HUES48 (cell line): ENCODE results near the gene EIPR1.
"Not testable (repeated sequence)": the region's sequence is repeated elsewhere in the genome, so short reads cannot be mapped to it uniquely, and the experiment has no call there.

Experiments used
- H3K27ac ChIP-seq: one replicate; pipeline ENCODE4 v1.7.0; 2013; ENCODE audit warnings: low read depth, low read length, inconsistent platforms
- H3K27me3 ChIP-seq: 2 replicates; pipeline ENCODE4 v1.6.1; 2013; ENCODE audit warnings: mild to moderate bottlenecking, low read length; ENCODE audit not compliant: control insufficient read depth, insufficient read depth
- H3K36me3 ChIP-seq: 2 replicates; pipeline ENCODE4 v1.6.1; 2013; ENCODE audit warnings: low read length; ENCODE audit not compliant: control insufficient read depth, insufficient read depth
- H3K4me1 ChIP-seq: 2 replicates; pipeline ENCODE4 v1.6.1; 2013; ENCODE audit warnings: mild to moderate bottlenecking, low read length; ENCODE audit not compliant: control insufficient read depth, insufficient read depth
- H3K4me3 ChIP-seq: 2 replicates; pipeline ENCODE4 v1.5.1; 2013; ENCODE audit warnings: mild to moderate bottlenecking, low read depth, low read length
- H3K9ac ChIP-seq: 2 replicates; pipeline ENCODE4 v1.6.1; 2013; ENCODE audit warnings: mild to moderate bottlenecking, low read depth, low read length, moderate library complexity
- H3K9me3 ChIP-seq: 2 replicates; pipeline ENCODE4 v1.6.1; 2013; ENCODE audit warnings: low read length; ENCODE audit not compliant: control insufficient read depth, insufficient read depth

The EIPR1 gene

GRCh38 chr2:3207091-3207491 lies 170.5 kb downstream of the EIPR1 start:
- Histone ChIP-seq H3K9ac (no peak overlapping the region), H3K27me3 (no peaks in the 10 kb centered on the region), H3K36me3 (0 out of 2 replicates have a peak, but pooled peaks cover 3% of the 10 kb centered on the region), H3K4me3 (no peak overlapping the region), H3K9me3 (no peaks in the 10 kb centered on the region), H3K4me1 (no peaks in the 10 kb centered on the region), H3K27ac (no peak overlapping the region)

GRCh38 chr2:3205845-3206244 lies 171.8 kb downstream of the EIPR1 start:
- no peaks in the 10 kb centered on the region for H3K4me1 ChIP-seq
- H3K27me3 ChIP-seq = no peaks in the 10 kb centered on the region
- H3K4me3 ChIP-seq = no peak overlapping the region
- H3K9ac ChIP-seq = no peak overlapping the region
- 0 out of 2 replicates have a peak, but pooled peaks cover 3% of the 10 kb centered on the region for H3K36me3 ChIP-seq
- no peak overlapping the region for H3K27ac ChIP-seq
- no peaks in the 10 kb centered on the region for H3K9me3 ChIP-seq

- H3K9ac ChIP-seq = no peak overlapping the region
Measured at GRCh38 chr2:3204031-3204821, 173.4 kb downstream of the EIPR1 start.

GRCh38 chr2:3203497-3204019 lies 174.1 kb downstream of the EIPR1 start:
- H3K9me3 ChIP-seq = no peaks in the 10 kb centered on the region
- H3K27ac ChIP-seq = no peak overlapping the region
- H3K27me3 ChIP-seq = no peaks in the 10 kb centered on the region
- 0 out of 2 replicates have a peak, but pooled peaks cover 3% of the 10 kb centered on the region for H3K36me3 ChIP-seq
- H3K4me1 ChIP-seq = no peaks in the 10 kb centered on the region
- H3K9ac ChIP-seq = no peak overlapping the region
- no peak overlapping the region for H3K4me3 ChIP-seq

More at GRCh38 chr2:3204031-3204821, 173.4 kb downstream of the EIPR1 start:
- H3K27me3 ChIP-seq = no peaks in the 10 kb centered on the region
- H3K27ac ChIP-seq = no peak overlapping the region
- 0 out of 2 replicates have a peak, but pooled peaks cover 3% of the 10 kb centered on the region for H3K36me3 ChIP-seq
- no peaks in the 10 kb centered on the region for H3K9me3 ChIP-seq
- H3K4me1 ChIP-seq = no peaks in the 10 kb centered on the region
- H3K4me3 ChIP-seq = no peak overlapping the region

GRCh38 chr2:3202926-3203325 lies 174.7 kb downstream of the EIPR1 start:
- Histone ChIP-seq H3K4me1 (peaks cover under 1% of the 10 kb centered on the region), H3K4me3 (no peak overlapping the region)

GRCh38 chr2:3201281-3201680 lies 176.3 kb downstream of the EIPR1 start:
- Histone ChIP-seq H3K9me3 (no peaks in the 10 kb centered on the region), H3K36me3 (peaks cover 5% of the 10 kb centered on the region), H3K27ac (no peak overlapping the region), H3K4me1 (peaks cover 7% of the 10 kb centered on the region), H3K4me3 (no peak overlapping the region), H3K27me3 (no peaks in the 10 kb centered on the region), H3K9ac (no peak overlapping the region)

More at GRCh38 chr2:3202926-3203325, 174.7 kb downstream of the EIPR1 start:
- no peak overlapping the region for H3K9ac ChIP-seq
- no peaks in the 10 kb centered on the region for H3K27me3 ChIP-seq
- H3K9me3 ChIP-seq = no peaks in the 10 kb centered on the region
- no peaks in the 10 kb centered on the region for H3K36me3 ChIP-seq
- H3K27ac ChIP-seq = no peak overlapping the region

GRCh38 chr2:3200420-3200939 lies 177.1 kb downstream of the EIPR1 start:
- Histone ChIP-seq H3K9ac (no peak overlapping the region), H3K4me1 (peaks cover 7% of the 10 kb centered on the region)

GRCh38 chr2:3199627-3200345 lies 177.8 kb downstream of the EIPR1 start:
- Histone ChIP-seq H3K27ac (no peak overlapping the region), H3K36me3 (peaks cover 15% of the 10 kb centered on the region), H3K27me3 (no peaks in the 10 kb centered on the region), H3K9ac (no peak overlapping the region), H3K4me3 (no peak overlapping the region), H3K4me1 (peaks cover 7% of the 10 kb centered on the region), H3K9me3 (no peaks in the 10 kb centered on the region)

More at GRCh38 chr2:3200420-3200939, 177.1 kb downstream of the EIPR1 start:
- Histone ChIP-seq H3K4me3 (no peak overlapping the region), H3K27me3 (no peaks in the 10 kb centered on the region), H3K9me3 (no peaks in the 10 kb centered on the region), H3K27ac (no peak overlapping the region), H3K36me3 (peaks cover 10% of the 10 kb centered on the region)

GRCh38 chr2:3198671-3199192 lies 178.9 kb downstream of the EIPR1 start:
- peak overlapping the region; percentile 72 for H3K27ac ChIP-seq
- H3K4me3 ChIP-seq, H3K27me3 ChIP-seq, H3K4me1 ChIP-seq, H3K9ac ChIP-seq, H3K9me3 ChIP-seq: not testable (repeated sequence)
- H3K36me3 ChIP-seq = peaks cover 17% of the 10 kb centered on the region

- H3K9me3 ChIP-seq = no peaks in the 10 kb centered on the region
- peaks cover 7% of the 10 kb centered on the region for H3K4me1 ChIP-seq
- peak overlapping the region; percentile 72 for H3K27ac ChIP-seq
- H3K4me3 ChIP-seq = no peak overlapping the region
- no peaks in the 10 kb centered on the region for H3K27me3 ChIP-seq
- H3K36me3 ChIP-seq = peaks cover 22% of the 10 kb centered on the region
- H3K9ac ChIP-seq = 0 out of 2 replicates have a peak overlapping the region, but pooled peaks have one; percentile 41
Measured at GRCh38 chr2:3198119-3198518, 179.5 kb downstream of the EIPR1 start.
